Measurements from ENCODE around the gene KCNB1.

DNA sequence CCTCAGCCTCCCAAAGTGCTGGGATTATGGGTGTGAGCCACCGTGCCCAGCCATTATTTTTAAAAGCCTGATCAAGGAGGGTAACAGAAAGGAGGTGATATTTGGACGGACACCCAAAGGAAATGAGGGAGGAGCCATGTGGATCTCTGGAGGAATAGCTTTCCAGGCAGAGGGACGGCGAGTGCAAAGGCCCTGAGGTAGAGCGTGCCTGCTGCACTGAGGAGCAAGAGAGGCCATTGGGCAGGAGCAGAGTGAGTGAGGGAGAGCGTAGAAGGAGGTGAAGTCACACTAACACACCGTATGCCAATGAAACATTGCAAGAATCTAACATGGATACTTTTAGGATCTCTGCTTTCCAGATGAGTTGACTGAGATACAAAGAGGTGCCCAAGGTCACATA lies 145.7 kb downstream of the KCNB1 start:
- TF ChIP-seq EZH2 (IDR thresholded peaks at IDR 0.05; ENCODE audit: insufficient read depth, poor library complexity, severe bottlenecking): no peak
- no peak for TF ChIP-seq EZH2phosphoT487 (IDR thresholded peaks at IDR 0.05; ENCODE audit: insufficient read depth, low read depth)
